ENCODE measurements around the gene PAPPA.

DNA sequence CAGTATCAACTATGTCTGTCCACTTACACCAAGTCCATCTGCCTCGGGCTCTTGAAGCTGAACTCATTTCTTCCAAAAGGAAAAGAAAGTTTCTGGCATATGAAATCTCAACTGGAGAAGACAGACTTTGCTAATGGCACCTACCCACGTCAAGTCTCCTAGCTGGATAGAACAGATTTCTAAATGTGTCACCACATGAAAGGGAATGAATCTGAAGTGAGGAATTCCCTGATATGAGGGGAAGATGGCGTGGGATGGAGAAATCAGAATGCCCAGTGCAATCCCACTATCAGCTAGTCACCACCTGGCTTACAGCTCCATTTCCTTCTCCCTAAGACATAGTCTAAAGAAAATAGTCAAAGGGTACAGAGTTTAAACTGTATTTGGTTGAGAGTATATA lies 144.7 kb downstream of the PAPPA start:
- TF ChIP-seq POLR2A (IDR thresholded peaks at IDR 0.05), result no peak
- TF ChIP-seq, protein P1, sequence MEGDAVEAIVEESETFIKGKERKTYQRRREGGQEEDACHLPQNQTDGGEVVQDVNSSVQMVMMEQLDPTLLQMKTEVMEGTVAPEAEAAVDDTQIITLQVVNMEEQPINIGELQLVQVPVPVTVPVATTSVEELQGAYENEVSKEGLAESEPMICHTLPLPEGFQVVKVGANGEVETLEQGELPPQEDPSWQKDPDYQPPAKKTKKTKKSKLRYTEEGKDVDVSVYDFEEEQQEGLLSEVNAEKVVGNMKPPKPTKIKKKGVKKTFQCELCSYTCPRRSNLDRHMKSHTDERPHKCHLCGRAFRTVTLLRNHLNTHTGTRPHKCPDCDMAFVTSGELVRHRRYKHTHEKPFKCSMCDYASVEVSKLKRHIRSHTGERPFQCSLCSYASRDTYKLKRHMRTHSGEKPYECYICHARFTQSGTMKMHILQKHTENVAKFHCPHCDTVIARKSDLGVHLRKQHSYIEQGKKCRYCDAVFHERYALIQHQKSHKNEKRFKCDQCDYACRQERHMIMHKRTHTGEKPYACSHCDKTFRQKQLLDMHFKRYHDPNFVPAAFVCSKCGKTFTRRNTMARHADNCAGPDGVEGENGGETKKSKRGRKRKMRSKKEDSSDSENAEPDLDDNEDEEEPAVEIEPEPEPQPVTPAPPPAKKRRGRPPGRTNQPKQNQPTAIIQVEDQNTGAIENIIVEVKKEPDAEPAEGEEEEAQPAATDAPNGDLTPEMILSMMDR (IDR thresholded peaks at IDR 0.05), result no peak

All from suprapubic skin (tissue), 3 donors.